ENCODE measurements around the gene NRROS.

The NRROS gene

GRCh38 chr3:196686436-196686835, 46.9 kb downstream of the NRROS start:
- DNase-seq: no peak

GRCh38 chr3:196688349-196688748, 48.9 kb downstream of the NRROS start:
- peak; percentile 98 to 99 for DNase-seq

- DNase-seq: peak; percentile 73 to 81
These were observed 50.6 kb downstream of the NRROS start for GRCh38 chr3:196689941-196690660.

- peak; percentile 49 to 55 for DNase-seq
These were observed 51.9 kb downstream of the NRROS start for GRCh38 chr3:196691386-196691785.

GRCh38 chr3:196694202-196694638, 54.7 kb downstream of the NRROS start:
- DNase-seq: peak; percentile 45 to 67

- peak; percentile 18 to 30 for DNase-seq
These were observed 55.7 kb downstream of the NRROS start for GRCh38 chr3:196694941-196695848.

- no peak for DNase-seq
These were observed 56.3 kb downstream of the NRROS start for GRCh38 chr3:196695849-196696226.

- DNase-seq: no peak
These were observed 57.8 kb downstream of the NRROS start for GRCh38 chr3:196697270-196697669.

- no peak for DNase-seq
These were observed 60.3 kb downstream of the NRROS start for GRCh38 chr3:196699749-196700148.

GRCh38 chr3:196700801-196701200, 61.3 kb downstream of the NRROS start:
- DNase-seq: no peak

GRCh38 chr3:196706327-196706726, 66.8 kb downstream of the NRROS start:
- no peak for DNase-seq

- no peak for DNase-seq
These were observed 67.2 kb downstream of the NRROS start for GRCh38 chr3:196706731-196707130.

GRCh38 chr3:196707566-196707965, 68.1 kb downstream of the NRROS start:
- no peak for DNase-seq

- DNase-seq: no peak
These were observed 69.0 kb downstream of the NRROS start for GRCh38 chr3:196708467-196708866.
